Esophagus muscularis mucosa (tissue), 4 donors: ENCODE measurements around the gene PTPN1. TPM values are rescaled to one million over a fixed set of nuclear protein-coding genes. Genes with fewer than 3 reads are reported as not detected.

ENCODE experiments used
- DNase-seq: peaks from one replicate; pipeline ENCODE4 v3.0.0-alpha.2; 2017; ENCODE audit errors: extremely low spot score
- H3K27ac ChIP-seq, 4 donors: fragments of 200-600 bp; sonication (generic); replicated peaks in 1 of 4; 1 replicate in 3 of 4; 2 replicates in 1 of 4; pipeline ENCODE4 v1.5.1; 2016 to 2019; ENCODE audit warnings: mild to moderate bottlenecking in 1 of 4
- H3K27me3 ChIP-seq, 4 donors: fragments of 200-600 bp; sonication (generic); one replicate each; pipeline versions ENCODE4 v1.5.1 to v1.6.0; 2016 to 2019
- H3K36me3 ChIP-seq, 4 donors: fragments of 200-600 bp; sonication (generic); one replicate each; pipeline ENCODE4 v1.5.1; 2016 to 2019
- H3K4me1 ChIP-seq, 4 donors: fragments of 200-600 bp; sonication (generic); one replicate each; pipeline ENCODE4 v1.5.1; 2016 to 2019
- H3K4me3 ChIP-seq, 4 donors: fragments of 200-600 bp; sonication (generic); 1 replicate in 2 of 4; 2 replicates in 2 of 4; pipeline ENCODE4 v1.5.1; 2016 to 2019; ENCODE audit warnings: mild to moderate bottlenecking in 4 of 4, moderate library complexity in 1 of 4
- H3K9me3 ChIP-seq, 4 donors: fragments of 200-600 bp; sonication (generic); 1 replicate in 3 of 4; 2 replicates in 1 of 4; pipeline ENCODE4 v1.5.1; 2016 to 2019
- CTCF ChIP-seq, 3 experiments: fragments of 200-600 bp in 2 of 3; fragments of 450-650 bp in 1 of 3; sonication (generic) in 2 of 3; IDR thresholded peaks; one replicate each; pipeline ENCODE4 v1.5.1; 2017 to 2019; ENCODE audit warnings: antibody characterized with exemption in 3 of 3, mild to moderate bottlenecking in 2 of 3, moderate library complexity in 1 of 3
- EP300 ChIP-seq: sonication (generic); formaldehyde crosslinking; IDR thresholded peaks from one replicate; pipeline ENCODE4 v1.6.1; 2017; ENCODE audit warnings: antibody characterized with exemption
- POLR2A ChIP-seq: fragments of 450-650 bp; IDR thresholded peaks from one replicate; pipeline ENCODE4 v1.6.1; 2017; ENCODE audit warnings: antibody characterized with exemption, moderate library complexity, mild to moderate bottlenecking, low read depth
- POLR2AphosphoS5 ChIP-seq, 2 donors: sonication (generic); formaldehyde crosslinking; IDR thresholded peaks; one replicate each; pipeline ENCODE4 v1.6.1; 2017; ENCODE audit warnings: antibody characterized with exemption in 2 of 2
- WGBS: methylation state at CpG from one replicate; pipeline ENCODE4 v1.1.5; 2018; 5-methylcytosine and 5-hydroxymethylcytosine counted together
- intact Hi-C: fragments of 100-400 bp; cut with DNase I; formaldehyde crosslinking; loops from one replicate; pipeline ENCODE4 v1.15.1; 2023
- total RNA-seq, 4 donors: library from RNA; depleted of rRNA; stranded (reverse); fragments of >200 nt; gene quantifications; one replicate each; pipeline versions ENCODE4 v1.1.0 to v1.2.1, GENCODE V29; 2016

PTPN1 gene
- total RNA-seq, 4 donors from 2014 or later = 21.2 to 49.0 (median 41.0) TPM

GRCh38 chr20:50580016-50580747, 70.0 kb downstream of the PTPN1 start:
- no peak overlapping the region for H3K4me3 ChIP-seq
- H3K9me3 ChIP-seq = no peaks in the 10 kb centered on the region
- peak; percentile 92 for DNase-seq
- no peak overlapping the region for H3K27ac ChIP-seq
- intact Hi-C loops = no loop called here
- TF ChIP-seq CTCF (IDR thresholded peaks at IDR 0.05) (peak; percentile 77 to 89 (median 82)), POLR2AphosphoS5 (IDR thresholded peaks at IDR 0.05) (peak in 1 of 2 donors; percentile 15), POLR2A (no peak)
- WGBS = 52% methylated on average over 15 of the region's 17 CpGs
- peaks cover 33 to 97% (median 83%) of the 10 kb centered on the region in 4 donors for H3K36me3 ChIP-seq
- H3K4me1 ChIP-seq = peaks cover 10 to 37% (median 29%) of the 10 kb centered on the region in 4 donors
- H3K27me3 ChIP-seq = no peaks in the 10 kb centered on the region

- peaks cover 7 to 29% (median 23%) of the 10 kb centered on the region in 4 donors for H3K4me1 ChIP-seq
- peaks cover 31 to 97% (median 86%) of the 10 kb centered on the region in 4 donors for H3K36me3 ChIP-seq
- no peaks in the 10 kb centered on the region for H3K9me3 ChIP-seq
- intact Hi-C loops = no loop called here
- DNase-seq = no peak
- 89% methylated on average over 21 of the region's 21 CpGs for WGBS
- H3K27ac ChIP-seq = no peak overlapping the region
- H3K4me3 ChIP-seq = no peak overlapping the region
- H3K27me3 ChIP-seq = no peaks in the 10 kb centered on the region
- TF ChIP-seq CTCF (IDR thresholded peaks at IDR 0.05) (no peak), EP300 (no peak), POLR2A (no peak), POLR2AphosphoS5 (IDR thresholded peaks at IDR 0.05) (no peak)
These were observed 70.8 kb downstream of the PTPN1 start for GRCh38 chr20:50580842-50581544.

- intact Hi-C loops = no loop called here
- no peaks in the 10 kb centered on the region for H3K9me3 ChIP-seq
- no peaks in the 10 kb centered on the region for H3K27me3 ChIP-seq
- no peak overlapping the region for H3K4me3 ChIP-seq
- H3K27ac ChIP-seq = no peak overlapping the region
- TF ChIP-seq EP300 (no peak), CTCF (IDR thresholded peaks at IDR 0.05) (no peak), POLR2AphosphoS5 (IDR thresholded peaks at IDR 0.05) (no peak), POLR2A (no peak)
- WGBS = 75% methylated on average over 6 of the region's 6 CpGs
- H3K36me3 ChIP-seq = peaks cover 37 to 100% (median 97%) of the 10 kb centered on the region in 4 donors
- peaks cover 0 to 18% (median 13%) of the 10 kb centered on the region in 4 donors for H3K4me1 ChIP-seq
- no peak for DNase-seq
These were observed 71.9 kb downstream of the PTPN1 start for GRCh38 chr20:50582092-50582491.

GRCh38 chr20:50582591-50583234, 72.5 kb downstream of the PTPN1 start:
- DNase-seq = no peak
- TF ChIP-seq POLR2A (no peak), CTCF (IDR thresholded peaks at IDR 0.05) (no peak), EP300 (no peak), POLR2AphosphoS5 (IDR thresholded peaks at IDR 0.05) (no peak)
- Histone ChIP-seq H3K4me1 (peaks cover 0 to 12% (median 6%) of the 10 kb centered on the region in 4 donors), H3K36me3 (peaks cover 37 to 100% (median 97%) of the 10 kb centered on the region in 4 donors), H3K9me3 (no peaks in the 10 kb centered on the region), H3K4me3 (no peak overlapping the region), H3K27me3 (no peaks in the 10 kb centered on the region), H3K27ac (no peak overlapping the region)
- intact Hi-C loops = no loop called here
- WGBS = 93% methylated on average over 26 of the region's 26 CpGs
